OCI-M1 (cell line): ENCODE results near the gene MYOM1.
"Not testable (repeated sequence)": the region's sequence is repeated elsewhere in the genome, so short reads cannot be mapped to it uniquely, and the experiment has no call there.

Source experiments
- DNase-seq: peaks from one replicate; lab custom pipeline; 2025; lab: John Stamatoyannopoulos, UW

MYOM1 gene

DNA sequence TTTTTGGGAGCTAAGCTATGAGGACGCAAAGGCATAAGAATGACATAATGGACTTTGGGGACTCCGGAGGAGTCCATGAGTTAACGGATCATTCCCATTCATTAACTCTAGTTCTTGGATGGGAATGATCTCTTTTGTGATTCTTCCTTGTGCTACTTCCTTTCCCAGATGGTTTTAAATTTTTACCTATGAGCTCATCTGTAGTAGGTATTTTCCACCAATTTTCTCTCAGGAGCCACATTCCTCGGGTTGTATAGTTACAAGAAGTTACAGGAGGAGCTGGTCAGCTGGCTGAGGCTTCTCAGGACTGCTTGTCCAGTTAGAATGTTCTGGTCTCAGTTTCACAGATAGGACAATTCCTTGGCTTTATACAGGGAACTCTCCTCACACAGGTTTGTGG is 164.0 kb downstream of the MYOM1 start:
- DNase-seq = no peak

DNA sequence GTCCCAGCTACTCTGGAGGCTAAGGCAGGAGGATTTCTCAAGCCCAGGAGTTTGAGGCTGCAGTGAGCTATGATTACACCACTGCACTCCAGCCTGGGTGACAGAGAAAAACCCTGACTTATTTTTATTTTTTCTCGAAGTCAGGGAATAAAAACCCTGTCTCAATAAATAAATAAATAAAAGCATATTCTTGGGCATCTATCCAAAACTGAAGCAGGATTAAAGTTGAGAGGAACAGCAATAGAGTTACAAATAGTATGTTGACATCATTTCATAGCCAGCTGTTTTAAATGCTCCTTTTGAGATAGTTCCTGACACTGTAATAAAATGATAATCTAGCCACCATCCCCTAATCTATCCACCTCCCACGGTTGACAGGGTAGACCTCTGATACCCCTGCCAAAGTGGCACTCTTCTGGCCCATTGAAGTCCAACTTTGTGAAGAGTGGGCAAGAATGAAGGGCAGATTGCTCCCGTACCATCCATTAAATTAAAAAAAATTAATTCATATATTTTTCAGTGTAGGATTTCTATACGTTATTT is 164.5 kb downstream of the MYOM1 start:
- no peak for DNase-seq

DNA sequence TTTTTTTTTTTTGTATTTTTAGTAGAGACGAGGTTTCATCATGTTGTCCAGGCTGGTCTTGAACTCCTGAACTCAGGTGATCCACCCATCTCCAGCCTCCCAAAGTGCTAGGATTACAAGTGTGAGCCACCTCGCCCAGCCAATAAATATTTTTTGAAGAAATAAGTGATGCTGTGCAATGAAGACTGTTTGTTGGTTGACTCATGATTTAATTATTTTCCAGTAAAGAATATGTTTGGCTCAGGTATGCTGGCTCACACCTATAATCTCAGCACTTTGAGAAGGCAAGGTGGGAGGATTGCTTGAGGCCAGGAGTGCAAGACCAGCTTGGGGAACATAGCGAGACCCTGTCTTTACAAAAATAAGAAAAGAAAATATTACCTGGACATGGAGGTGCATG is 165.0 kb downstream of the MYOM1 start:
- no peak for DNase-seq

DNA sequence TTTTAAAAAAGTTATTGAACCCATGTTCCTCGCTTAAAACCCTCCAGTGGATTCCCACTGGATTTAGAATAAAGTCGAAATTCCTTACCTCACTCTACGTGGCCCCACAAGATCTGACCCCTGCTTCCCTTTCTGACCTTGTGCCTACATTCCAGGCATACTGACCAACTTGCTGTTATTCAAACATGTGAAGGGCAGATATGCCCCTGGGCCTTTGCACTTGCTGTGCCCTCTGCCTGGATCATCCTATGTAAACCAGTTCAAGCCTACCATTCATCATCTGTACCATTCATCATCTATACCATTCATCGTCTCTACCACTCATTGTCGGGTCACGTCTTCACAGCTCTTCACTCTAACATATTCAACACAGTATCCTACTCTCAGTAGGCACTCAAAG is 165.6 kb downstream of the MYOM1 start:
- DNase-seq = no peak

DNA sequence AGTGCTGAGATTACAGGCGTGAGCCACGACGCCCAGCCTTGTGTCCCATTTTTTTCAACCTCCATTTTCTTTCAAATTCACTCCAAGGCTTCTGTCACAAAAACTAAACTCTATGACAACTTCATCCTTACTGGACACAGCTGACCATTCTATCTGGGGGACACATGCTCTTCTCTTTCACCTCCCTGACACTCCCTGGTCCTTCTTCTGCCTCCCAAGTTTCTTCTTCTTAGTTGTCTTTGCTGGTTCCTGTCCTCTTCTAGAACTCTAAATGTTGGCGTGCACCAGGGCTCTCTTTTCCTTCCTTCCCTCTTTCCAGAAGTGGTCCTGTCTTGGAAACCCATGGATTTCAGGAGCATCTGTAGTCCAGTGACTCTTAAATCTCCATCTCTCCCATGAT is 166.7 kb downstream of the MYOM1 start:
- no peak for DNase-seq

DNA sequence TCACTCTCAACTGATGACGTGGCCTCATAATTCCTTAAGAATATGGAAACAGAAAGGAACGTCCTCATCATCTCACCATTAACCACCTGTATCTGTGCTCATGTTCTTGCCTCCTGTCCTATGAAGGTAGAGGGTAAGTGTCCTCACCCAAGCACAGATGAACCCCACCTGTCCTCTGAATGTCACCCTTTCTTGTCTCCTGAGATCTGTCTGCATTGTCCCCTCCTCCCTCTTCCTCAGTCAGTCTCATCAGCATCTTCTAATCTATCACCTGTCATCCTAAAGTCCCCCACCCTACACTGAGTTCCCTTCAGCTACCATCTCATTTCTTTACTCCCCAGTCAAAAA is 167.4 kb downstream of the MYOM1 start:
- DNase-seq = no peak

DNA sequence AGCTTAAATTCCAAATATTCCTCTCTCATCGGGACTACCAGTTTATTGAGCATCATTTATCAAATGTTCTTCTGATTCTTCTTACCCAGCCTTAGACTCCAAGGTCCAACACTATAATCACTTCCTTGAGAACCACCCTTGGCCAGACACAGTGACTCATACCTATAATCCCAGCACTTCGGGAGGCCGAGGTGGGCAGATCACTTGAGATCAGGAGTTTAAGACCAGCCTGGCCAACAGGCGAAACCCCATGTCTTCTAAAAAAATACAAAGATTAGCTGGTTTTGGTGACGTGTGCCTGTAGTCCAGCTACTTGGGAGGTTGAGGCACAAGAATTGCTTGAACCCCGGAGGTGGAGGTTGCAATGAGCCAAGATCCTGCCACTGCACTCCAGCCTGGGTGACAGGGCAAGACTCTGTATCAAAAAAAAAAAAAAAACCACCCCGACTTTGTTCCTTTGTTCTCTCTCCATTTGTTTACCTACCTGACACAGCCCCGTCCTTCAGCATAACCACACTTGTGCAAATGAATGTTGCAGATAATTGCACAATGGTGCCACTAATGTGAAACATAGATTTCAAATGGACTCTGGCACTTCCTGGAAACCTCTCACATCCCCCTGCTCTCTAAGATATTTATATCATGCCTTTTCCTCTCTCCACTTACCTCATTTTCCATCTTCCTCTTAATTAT is 167.9 kb downstream of the MYOM1 start:
- peak; percentile 31 for DNase-seq

DNA sequence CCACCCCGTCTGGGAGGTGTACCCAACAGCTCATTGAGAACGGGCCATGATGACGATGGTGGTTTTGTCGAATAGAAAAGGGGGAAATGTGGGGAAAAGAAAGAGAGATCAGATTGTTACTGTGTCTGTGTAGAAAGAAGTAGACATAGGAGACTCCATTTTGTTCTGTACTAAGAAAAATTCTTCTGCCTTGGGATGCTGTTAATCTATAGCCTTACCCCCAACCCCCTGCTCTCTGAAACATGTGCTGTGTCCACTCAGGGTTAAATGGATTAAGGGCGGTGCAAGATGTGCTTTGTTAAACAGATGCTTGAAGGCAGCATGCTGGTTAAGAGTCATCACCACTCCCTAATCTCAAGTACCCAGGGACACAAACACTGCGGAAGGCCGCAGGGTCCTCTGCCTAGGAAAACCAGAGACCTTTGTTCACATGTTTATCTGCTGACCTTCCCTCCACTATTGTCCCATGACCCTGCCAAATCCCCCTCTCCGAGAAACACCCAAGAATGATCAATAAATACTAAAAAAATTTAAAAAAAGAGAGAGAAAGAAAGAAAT is 169.8 kb downstream of the MYOM1 start:
- DNase-seq = not testable (repeated sequence)

DNA sequence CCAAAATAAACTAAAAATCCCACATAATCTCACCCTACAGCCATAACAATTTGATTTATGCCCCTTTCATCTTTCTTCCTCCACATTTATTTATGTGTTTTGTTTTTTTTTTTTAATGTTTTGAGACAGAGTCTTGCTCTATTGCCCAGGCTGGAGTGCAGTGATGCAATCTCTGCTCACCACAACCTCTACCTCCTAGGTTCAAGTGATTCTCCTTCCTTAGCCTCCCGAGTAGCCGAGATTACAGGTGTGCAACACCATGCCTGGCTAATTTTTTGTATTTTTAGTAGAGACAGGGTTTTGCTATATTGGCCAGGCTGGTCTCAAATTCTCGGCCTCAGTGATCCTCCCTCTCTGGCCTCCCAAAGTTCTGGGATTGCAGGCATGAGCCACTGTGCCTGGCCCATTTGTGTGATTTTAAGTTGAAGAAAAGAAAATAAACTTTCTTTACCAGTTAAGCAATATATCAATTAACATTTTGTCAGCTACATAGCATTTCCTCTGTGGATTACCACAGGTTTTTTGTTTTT is 170.9 kb downstream of the MYOM1 start:
- DNase-seq = no peak

DNA sequence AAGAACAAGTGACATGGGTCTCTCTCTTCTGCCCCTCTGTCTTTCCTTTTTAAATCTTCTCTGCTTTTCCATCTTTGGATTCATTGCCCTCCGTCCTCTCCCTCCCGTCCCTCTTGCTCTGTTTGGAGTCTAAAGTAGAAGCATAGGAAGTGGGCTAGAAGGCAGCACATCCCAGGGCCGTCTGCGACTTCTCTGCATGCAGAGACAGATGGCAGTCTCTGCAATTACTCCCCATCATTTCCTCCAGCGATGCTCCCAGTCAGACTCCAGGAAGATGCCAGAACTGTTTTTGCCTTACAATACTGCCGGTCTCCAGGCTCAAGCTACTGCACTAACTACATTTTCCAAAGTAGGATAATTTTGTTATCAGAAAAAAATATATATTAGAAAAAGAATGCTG is 171.6 kb downstream of the MYOM1 start:
- no peak for DNase-seq

DNA sequence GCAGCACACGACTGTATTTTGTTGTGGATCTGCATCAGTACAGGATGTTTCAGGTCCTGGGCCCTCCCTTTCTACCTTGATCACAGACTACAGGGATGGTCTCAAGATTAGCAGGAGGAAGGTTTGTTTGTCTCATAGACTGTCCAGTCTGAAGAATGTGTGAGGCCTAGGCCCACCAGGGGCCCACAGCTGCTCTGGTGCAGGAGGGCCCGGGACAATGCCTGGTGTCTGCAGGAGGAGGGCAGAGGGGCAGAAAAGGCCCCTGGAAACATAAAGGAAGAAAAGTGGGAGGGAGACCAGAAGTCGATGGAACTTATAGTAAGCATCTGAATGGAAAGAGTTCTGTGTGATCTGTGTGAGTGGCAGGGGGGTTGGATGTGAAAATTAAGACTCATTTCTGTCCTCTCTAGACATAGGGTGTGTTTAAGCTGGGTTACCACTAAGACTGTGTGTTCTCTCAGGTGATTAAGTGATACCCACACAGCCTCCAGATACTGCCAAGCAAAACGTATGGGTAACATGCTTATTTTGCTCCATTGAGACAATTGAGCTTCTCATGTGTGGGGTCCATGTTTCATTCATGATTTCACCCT is 173.5 kb downstream of the MYOM1 start:
- DNase-seq = no peak

DNA sequence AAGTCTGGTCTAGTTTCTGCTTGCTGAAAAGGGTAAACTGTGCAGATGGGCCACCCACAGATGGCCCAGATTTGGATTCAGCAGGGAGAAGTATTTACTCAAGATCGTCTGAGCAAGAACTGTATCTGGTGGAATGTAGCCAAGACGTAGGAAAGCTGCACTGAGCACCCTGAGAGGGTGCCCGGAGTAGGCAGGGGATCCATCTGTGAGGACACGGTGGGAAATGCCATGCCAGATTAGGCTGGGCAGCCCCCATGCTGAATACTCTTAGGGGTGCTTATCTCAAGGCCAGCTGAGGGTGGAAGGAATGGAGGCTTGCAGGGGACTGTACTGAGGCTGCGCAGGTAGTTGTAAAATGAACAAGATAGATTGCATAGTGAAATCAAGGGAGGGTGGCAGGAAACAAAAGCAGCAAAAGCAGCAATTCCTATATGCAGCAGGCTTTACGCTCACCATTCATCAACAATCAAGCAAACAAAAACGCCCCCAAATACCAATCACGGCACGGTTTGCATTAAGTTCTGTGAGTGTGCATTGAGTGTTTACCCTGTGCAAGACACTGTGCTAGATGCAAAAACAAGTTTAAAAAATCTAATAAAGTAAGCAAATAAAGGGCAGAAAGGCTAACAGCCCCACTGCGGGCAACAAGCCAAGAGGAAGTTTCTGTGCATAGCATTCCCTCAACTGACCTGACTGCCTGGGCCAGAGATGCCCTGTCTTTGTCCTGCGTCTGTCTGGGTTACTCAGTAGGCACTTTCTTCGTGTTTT is 174.7 kb downstream of the MYOM1 start:
- peak; percentile 27 for DNase-seq

DNA sequence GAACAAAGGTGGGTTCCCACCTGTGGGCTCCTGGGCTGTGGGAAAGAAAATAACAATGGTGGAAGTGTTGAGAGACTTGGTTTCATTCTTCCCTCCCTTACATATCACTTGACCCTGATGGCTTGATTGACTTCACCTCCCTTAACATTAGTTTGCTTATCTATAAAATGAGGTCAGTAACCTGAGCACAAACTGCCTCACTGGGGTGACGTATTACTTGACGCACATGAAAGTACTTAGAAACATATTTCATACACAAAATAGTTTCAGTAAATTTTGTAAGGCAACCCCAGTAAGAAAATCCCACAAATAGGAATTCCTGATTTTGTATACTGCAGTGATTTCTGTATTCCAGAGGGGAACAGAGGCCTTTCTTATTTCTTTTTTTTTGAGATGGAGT is 177.4 kb downstream of the MYOM1 start:
- DNase-seq = peak; percentile 30

DNA sequence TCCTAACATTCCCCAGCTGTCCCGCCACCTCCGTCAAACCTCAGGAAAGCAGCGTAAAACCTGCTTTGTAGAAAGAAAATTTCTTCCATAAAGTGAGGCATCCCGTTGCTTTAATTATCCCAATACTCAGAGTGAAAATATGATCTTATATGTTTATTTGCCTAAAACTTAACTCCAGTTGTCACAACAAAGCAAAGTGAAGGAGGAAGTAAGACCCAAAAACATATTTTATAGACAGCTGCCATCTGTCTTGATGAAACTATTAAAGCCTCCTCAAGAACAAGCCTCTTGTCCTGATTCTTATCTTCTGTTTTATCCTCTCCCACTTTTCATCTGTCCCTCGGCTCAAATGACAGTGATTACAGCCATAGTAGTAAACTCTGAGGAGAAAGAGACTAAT is 177.9 kb downstream of the MYOM1 start:
- no peak for DNase-seq

DNA sequence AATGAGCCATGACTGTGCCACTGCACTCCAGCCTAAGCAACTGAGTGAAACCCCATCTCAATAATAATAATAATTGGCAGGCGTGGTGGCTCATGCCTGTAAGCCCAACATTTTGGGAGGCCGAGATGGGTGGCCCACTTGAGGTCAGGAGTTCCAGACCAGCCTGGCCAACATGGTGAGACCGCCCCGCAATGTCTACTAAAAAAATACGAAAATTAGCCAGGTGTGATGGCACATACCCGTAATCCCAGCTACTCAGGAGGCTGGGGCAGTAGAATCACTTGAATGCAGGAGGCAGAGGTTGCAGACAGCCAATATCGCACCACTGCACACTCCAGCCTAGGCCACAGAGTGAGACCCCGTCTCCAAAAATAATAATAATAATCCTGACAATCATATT is 178.9 kb downstream of the MYOM1 start:
- DNase-seq = no peak

DNA sequence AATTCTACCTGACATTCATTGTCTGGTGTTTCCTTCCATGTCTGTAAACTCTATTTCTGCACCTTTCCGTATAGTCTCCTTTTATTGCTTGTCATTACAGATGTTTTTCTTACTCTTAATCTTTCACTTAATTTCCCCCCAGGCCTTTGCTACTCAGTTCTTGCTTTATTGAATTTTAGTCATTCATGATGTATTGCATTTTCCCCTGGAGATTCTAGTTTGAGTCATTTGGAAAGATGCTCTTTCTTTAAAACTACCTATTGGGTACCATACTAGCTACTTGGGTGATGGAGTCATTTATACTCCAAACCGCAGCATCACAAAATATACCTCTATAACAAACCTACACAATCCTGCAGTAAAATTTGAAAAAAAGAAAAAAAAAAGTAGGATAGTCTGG is 179.6 kb downstream of the MYOM1 start:
- no peak for DNase-seq

DNA sequence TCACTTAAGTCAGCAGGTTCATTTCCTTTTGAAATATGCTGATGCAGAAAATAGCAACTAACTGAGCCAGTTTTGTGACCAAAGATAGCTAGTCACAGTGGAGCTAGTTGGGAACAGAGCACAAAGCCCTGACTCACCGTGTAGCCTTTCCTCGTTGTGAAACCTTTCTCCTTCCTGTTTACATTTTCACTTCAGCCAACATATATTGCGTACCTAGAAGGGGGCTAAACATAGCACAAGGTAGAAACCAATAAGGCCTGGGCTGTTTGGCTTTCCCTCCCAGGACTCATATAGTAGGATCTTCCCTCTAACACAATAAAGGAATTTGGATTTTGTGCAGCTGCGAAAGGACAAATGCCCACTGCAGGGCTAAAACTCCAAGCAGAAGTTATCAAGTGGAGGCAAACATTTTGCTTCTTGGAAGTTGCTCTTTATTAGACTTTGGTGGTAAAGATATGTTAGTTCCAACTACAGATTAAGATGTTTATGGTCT is 182.3 kb downstream of the MYOM1 start:
- peak; percentile 68 for DNase-seq

DNA sequence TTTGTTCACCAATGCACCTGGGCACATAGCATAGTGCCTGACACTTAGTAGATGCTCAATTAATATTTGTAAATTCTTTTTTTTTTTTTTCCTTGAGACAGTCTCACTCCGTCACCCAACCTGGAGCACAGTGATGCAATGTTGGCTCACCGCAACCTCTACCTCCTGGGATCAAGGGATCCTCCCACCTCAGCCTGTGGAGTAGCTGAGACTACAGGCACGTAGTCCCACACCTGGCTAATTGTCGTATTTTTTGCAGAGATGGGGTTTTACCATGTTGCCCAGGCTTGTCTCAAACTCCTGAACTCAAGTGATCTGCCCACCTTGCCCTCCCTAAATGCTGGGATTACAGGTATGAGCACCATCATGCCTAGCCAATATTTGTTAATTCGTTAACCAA is 183.7 kb downstream of the MYOM1 start:
- DNase-seq = no peak

DNA sequence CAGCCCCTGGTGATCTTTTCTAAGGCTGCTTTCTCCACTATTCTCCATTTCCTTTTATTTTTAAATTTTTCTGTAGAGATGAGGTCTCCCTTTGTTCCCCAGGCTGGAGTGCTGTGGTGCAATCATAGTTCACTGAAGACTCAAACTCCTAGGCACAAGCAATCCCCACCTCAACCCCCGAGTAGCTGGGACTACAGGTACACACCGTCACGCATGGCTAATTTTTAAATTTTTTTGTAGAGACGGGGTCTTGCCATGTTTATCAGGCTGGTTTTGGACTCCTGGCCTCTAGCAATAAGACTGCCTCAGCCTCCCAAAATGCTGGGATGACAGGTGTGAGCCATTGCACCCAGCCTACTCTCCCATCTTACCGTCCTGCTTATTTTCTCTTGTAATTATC is 184.1 kb downstream of the MYOM1 start:
- DNase-seq = no peak

DNA sequence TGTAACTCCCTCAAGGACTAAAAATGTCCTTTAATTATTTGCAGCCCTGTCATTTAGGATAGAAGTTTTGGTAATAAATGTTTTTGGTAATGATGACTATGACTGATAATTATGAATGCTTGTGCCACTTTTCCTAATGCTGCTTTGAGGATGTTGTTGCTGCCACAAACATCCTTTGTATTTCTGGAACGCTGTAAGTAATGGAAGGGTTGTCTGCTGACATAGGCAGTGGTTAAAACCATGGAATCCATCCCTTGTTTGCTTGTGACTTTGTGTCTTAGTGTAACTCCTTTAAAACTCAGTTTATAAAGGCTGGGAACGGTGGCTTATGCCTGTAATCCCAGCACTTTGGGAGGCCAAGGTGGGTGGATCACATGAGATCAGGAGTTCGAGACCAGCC is 187.0 kb downstream of the MYOM1 start:
- no peak for DNase-seq

DNA sequence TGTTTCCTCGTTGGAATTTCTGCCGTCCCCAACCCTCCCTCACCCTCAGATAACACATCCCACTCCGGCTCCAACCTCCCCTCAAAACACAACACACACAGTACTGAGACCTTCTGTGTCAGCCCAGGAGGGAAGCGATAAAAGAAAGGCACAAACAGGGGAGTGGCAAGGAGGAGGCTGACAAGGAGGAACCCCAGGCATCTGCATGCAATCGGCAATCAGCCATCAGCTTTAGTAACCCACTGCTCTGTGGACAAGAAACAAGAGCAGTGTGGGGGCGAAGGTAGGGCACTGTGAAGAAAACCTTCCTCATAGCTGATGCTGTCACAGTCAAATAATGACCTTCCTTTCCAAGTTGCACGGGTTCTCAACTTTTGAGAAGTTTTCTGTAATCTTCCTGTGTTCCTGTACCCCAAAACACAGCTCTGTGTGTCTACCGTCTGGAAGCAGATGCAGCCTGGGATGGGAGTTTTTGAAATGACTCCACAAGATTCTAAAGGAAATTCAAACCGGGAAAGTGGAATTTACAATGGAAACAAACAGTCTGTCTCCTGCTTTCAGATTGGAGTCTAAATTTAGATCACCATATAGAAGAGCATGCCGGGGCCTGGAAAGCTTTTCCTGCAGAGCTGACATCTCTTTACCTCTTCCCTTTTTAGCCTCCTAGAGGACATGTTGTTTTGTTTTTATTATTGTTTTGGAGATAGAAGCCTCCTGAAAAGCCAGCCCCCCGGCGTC is 190.4 kb downstream of the MYOM1 start:
- peak; percentile 19 for DNase-seq

DNA sequence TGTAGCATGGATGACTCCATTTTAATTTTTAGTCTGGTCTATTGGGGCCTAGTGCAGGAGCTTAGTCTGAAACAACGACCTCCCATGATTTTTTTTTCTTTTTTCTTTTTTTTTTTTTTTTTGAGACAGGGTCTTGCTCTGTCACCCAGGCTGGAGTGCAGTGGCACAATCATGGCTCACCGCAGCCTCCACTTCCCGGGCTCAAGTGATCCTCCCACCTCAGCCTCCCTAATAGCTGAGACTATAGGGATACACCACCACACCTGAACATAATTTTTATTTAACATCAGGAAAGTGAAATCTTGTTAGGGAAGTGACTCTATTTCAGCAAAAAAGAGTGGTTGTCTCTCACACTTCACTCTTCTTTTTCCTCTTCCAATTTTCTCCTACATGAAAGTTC is 191.7 kb downstream of the MYOM1 start:
- not testable (repeated sequence) for DNase-seq
